Measurements from ENCODE around the gene TUBB3.

The TUBB3 gene

GRCh38 chr16:89919535-89920406 lies 3.4 kb upstream of the TUBB3 start:
- TF ChIP-seq CTCF (conservative IDR thresholded peaks at IDR 0.05; ENCODE audit: low read depth, low read length): no peak
- H3K4me3 ChIP-seq (ENCODE audit: low read depth, low read length): no peak overlapping the region
- no peak for DNase-seq (ENCODE audit: low read depth)

GRCh38 chr16:89920723-89921122 lies 2.4 kb upstream of the TUBB3 start:
- no peak for TF ChIP-seq CTCF (conservative IDR thresholded peaks at IDR 0.05; ENCODE audit: low read depth, low read length)
- no peak overlapping the region for H3K4me3 ChIP-seq (ENCODE audit: low read depth, low read length)
- peak; percentile 37 for DNase-seq (ENCODE audit: low read depth)

GRCh38 chr16:89921131-89921701 lies 1.9 kb upstream of the TUBB3 start:
- peak overlapping the region; percentile 76 for H3K4me3 ChIP-seq (ENCODE audit: low read depth, low read length)
- TF ChIP-seq CTCF (conservative IDR thresholded peaks at IDR 0.05; ENCODE audit: low read depth, low read length): no peak
- DNase-seq (ENCODE audit: low read depth): no peak

- DNase-seq (ENCODE audit: low read depth): peak; percentile 96
- TF ChIP-seq CTCF (conservative IDR thresholded peaks at IDR 0.05; ENCODE audit: low read depth, low read length): no peak
These were observed 1.3 kb upstream of the TUBB3 start for GRCh38 chr16:89921702-89922476.

GRCh38 chr16:89922477-89922883 lies 662 bp upstream of the TUBB3 start:
- peak; percentile 94 for DNase-seq (ENCODE audit: low read depth)
- peak overlapping the region; percentile 76 for H3K4me3 ChIP-seq (ENCODE audit: low read depth, low read length)
- no peak for TF ChIP-seq CTCF (conservative IDR thresholded peaks at IDR 0.05; ENCODE audit: low read depth, low read length)

More at GRCh38 chr16:89921702-89922476, 1.3 kb upstream of the TUBB3 start:
- H3K4me3 ChIP-seq (ENCODE audit: low read depth, low read length): peak overlapping the region; percentile 76

- H3K4me3 ChIP-seq (ENCODE audit: low read depth, low read length): peak overlapping the region; percentile 76
These were observed 626 bp downstream of the TUBB3 start for GRCh38 chr16:89923640-89924296.

More at GRCh38 chr16:89923640-89924296, 626 bp downstream of the TUBB3 start:
- no peak for DNase-seq (ENCODE audit: low read depth)
- TF ChIP-seq CTCF (conservative IDR thresholded peaks at IDR 0.05; ENCODE audit: low read depth, low read length): no peak

Data from choroid plexus epithelial cell (primary cell).